Activated T-cell treated with anti-CD3 and anti-CD28 coated beads, Interleukin-2, amount 50 U/mL, for 48 hours (primary cell): ENCODE data around the gene EXD1.

Experiments
- DNase-seq, 2 experiments: peaks; one replicate each; pipeline ENCODE4 v3.0.0-alpha.2; 2020

EXD1 gene

DNA sequence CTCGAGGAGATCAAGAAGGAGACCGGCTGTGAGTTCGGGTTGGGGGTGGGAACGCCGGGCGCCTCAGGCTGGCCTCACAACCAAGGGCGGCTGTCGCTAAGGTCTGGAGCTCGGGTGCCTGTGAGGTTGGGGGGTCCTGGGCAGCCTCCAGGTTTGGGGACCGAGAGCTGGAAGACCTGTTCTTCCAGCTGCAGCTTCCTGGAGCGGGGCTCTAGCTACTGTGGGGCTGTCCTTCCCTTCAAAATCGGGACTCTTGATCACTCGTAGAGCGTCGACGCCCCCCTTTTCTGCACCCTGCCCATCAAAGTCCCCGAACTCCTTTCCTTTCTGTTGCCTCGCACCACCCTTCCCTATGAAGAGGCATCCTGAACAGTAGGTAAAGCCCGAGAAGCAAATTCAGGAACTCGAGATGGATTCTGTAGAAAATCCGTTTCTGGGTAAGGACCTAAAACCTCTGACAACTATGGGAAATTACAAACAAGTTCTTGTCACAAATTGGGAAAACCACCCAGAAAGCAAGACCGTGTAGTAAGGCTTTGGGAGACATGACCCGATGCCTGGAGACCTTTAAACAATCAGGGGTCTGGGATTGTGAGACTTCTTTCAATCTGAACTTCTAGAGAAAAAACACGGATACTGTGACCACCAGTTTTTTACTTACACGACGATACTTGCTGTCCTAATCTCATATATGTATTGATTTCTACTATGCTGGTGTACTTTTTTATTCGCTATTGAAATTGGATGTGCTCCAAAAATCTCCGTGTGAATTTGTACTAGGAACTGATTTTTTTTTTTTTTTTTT lies 1.1 kb upstream of the EXD1 start:
- no peak for DNase-seq

DNA sequence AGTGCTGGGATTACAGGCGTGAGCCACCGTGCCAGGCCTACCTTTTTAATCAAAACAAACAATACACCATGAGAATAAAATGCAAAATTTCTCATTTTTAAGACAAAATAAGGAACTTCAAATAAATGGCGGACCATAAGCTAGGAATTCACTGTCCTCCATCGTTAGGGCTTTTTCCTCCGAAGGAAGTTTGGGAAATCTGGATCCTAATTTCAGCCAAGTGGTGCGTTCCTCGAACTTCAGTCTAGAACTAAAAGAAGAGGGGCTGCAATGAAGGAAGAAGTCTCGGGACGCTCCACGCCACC lies 260 bp downstream of the EXD1 start:
- no peak for DNase-seq

DNA sequence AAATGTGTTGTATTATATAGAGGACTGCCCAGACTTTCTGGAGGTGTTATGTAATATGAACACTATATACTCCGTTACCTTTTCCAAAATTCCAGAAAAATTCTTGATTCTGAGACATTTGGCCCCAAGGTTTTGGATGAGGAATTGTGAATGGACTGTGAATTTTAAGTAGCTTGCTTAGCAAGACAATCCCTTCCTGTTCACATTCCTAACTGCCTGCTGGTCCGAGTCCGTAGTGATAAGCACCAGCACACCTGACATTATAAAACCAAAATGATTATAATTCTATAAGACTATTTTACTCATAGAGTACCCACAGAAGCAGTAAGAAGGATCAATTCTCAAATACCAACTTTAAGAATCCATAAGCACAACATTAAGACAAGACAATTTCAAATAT lies 11.2 kb downstream of the EXD1 start:
- DNase-seq = no peak

DNA sequence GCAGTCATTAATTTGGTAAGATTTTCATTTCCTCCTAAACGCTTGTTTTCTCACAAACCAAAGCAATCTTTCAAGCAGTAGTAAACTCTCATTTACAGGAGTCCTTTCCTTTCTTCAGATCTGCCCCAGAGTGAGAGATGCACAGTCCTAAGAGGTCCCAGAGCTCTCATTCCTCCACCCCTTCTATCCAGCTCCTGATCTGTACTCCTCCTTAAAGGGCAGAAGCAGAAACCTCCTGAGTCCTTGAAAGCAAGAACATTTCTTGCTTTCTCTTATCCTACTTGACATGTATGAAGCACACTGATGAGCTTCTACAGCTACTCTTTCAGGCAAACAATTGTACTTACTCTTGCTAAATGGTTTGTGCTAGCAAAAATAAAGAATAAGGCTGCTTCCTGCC lies 11.7 kb downstream of the EXD1 start:
- no peak for DNase-seq

DNA sequence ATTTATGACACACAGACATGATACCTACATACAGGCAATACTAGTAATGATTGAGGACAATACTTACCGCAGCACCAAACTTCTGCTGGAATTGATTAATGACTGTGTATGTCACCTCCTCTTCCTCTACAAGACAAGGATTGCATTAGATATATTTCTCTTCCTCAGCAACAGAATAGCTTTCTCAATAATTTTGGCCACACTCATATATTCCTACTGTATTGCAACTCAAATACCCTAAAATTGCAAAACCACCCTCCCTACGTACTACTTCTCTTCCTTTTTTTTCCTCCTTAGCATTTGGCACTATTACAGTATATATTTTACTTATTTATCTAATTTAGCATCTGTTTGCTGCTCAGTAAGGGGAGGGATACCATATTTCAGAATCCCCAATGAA lies 14.8 kb downstream of the EXD1 start:
- DNase-seq = no peak

DNA sequence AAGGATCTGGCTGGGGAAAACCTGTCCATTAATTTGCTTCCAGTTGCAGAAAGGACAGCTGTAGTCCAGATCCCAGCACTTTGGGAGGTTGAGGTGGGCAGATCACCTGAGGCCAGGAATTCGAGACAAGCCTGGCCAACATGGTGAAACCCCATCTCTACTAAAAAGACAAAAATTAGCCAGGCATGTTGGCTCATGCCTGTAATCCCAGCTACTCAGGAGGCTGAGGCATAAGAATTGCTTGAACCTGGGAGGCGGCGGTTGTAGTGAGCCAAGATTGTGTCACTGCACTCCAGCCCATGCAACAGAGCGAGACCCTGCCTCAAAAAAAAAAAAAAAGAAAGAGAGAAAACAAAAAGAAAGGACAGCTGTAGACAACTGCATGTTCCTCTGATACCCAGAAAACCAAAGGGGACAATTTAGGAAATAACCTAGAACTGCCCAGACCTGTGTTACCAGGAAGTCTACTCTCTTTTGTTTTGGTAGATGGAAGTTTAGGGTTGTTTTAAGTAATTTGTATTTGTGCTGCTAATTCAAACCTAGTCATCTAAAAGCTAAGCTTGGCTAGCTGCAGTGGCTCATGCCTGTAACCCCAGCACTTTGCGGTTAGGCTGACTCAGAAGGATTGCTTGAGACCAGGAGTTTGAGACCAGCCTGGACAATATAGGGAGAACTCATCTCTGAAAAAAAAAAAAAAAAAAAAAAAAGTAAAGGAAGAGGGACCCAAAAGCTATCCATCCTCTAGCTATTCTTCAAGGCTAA lies 22.7 kb downstream of the EXD1 start:
- DNase-seq = no peak

DNA sequence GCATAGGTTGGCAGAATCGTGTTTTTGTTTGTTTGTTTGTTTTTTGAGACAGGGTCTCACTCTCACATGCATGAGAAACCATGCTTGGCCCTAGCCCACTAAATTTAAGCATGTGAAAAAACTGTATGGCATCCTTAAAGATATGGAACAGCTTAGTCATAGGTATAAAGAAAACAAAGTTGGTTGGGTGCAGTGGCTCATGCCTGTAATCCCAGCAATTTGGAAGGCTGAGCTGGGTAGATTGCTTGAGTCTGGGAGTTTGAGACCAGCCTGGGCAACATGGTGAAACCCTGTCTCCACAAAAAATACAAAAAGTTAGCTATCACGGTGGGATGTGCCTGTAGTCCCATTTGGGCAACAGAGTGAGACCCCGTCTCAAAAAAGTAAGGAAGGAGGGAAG lies 25.2 kb downstream of the EXD1 start:
- DNase-seq = no peak

DNA sequence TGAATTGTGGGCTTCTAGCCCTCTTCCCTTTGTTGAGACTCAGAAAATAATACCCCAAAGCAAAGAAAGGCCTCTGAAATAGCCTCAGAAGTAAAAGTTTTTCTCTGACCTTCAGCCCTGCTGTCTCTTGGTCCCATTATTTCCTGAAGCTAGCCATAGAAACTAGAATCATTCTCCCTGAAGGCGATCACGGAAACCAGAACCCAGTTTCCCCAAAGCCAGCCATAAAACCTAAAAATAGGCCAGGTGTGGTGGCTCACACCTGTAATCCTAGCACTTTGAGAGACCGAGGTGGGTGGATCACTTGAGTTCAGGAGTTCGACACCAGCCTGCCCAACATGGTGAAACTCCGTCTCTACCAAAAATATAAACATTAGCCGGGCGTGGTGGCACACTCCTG lies 27.2 kb downstream of the EXD1 start:
- DNase-seq = no peak

DNA sequence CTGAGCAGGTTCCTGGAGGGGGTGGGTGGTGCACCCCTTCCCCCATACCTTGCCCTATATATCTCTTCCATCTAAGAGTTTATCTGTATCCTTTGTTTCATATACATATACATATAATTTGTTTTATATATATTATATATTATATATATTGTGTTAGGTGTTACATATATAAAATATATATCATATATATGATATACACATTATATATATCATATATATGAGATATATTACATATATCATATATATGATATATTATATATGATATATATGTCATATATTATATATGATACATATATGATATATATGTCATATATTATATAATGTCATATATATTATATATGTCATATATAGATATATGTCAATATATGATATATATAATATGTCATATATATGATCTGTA lies 31.1 kb downstream of the EXD1 start:
- no peak for DNase-seq

DNA sequence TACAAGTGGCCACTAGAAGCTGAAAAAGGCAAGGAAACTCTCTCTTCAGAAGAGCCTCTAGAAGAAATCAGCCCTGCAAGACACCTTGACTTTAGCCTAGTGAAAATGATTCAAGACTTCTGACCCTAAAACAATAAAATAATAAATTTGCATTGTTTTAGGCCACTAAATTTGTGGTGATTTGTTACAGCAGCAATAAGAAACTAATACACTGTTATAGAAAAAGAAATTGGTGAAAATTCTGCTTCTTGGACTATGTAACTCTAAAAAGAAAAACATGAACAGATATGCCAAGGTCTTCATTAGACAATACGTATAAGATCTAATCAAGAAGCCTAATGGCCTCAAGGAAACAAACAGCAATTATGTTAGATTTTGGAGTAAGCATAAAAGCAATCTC lies 36.1 kb downstream of the EXD1 start:
- DNase-seq = no peak

DNA sequence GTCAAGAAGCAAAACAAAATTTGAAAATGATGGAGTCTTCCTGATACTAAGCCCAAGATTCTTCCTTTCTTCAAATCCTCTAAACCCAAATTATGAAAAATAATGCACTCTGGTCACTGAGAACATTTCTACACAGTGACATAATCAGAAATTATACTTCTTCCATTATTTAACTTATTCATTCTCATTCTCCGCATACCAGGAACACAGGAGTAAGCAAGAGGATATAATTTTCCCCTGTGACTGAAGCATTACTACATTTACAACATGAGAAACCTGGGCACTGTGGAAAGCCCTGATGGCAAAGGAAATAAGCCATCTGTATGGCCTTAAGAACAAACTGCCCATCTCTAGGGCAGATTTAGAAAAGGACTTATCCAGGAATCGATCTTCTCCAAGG lies 47.0 kb downstream of the EXD1 start:
- DNase-seq = no peak

DNA sequence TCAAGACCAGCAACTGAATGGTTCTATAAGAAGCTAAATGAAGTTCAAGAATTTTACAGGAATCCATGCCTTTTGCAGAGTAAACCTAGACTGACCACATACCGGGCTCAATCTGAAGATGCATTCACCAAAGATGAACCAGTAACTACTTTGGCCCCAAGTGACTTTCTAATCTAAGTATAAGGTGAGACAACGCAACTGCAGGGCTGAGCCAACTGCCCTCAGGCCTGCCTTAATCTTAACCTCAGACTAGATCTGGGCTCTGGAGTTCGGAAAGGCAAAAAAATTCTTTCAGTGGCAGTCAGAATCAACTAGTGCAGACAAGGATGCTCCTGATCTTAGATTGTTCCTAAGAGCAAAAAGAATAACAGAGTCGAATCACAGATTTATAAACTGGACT lies 48.3 kb downstream of the EXD1 start:
- no peak for DNase-seq

DNA sequence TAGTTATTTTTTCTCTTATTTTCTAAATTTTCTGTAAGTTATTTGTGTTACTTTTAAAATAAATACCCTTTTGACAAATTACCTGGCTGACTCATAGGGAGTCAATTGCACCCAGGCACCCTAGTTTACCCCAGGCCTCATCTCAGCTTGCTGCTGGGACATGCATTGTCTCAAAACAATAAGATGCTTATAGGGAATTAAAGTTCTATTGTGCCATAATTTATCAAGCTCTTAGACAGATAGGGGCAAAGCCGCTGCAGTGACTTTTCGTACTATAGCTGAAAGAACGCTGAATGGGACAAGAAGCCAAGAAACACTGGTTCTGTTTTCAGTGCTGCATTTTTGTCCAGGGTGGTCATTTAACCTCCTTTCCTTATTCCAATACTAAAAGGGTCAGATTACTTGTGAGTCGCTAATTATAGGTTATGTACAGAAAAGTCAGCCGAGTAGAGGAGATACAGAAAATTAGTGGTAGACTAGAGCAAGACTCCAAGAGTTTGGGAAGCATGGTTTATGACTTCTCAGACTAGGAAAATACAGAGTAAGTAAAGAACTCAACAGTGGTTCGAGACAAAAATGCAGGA lies 50.3 kb downstream of the EXD1 start:
- DNase-seq = no peak

DNA sequence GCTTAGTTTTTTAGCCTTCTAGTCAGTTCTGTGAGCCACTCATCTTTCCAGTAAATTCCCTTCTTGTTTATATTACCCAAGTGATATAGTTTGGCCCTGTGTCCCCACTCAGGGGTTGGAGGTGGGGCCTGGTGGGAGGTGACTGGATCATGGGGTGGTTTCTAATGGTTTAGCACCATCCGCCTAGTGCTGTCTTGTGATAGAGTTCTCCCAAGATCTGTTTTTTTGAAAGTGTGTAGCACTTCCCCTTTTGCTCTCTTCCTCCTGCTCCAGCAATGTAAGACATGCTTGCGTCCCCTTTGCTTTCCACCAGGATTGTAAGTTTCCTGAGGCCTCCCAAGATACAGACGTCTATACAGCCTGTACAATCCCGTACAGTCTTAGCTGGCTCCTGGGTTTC lies 60.8 kb downstream of the EXD1 start:
- no peak for DNase-seq

DNA sequence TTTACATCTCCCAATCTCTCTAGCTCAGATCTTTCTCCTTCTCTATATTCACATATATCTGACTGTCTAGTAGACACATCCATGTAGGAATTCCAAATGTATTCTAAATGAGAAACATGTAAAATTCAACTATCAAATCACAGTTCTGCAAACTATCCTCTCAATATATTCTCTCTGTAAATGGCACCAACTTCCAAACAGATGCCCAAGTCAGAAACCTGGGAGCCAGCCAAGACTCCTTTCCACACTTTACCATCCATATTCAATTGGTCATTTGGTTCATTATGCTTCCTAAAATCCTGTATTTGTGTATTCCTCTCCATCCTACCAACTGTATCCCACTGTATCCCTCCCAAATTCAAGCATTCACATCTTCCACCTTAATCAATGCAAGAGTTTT lies 61.5 kb downstream of the EXD1 start:
- DNase-seq = no peak

DNA sequence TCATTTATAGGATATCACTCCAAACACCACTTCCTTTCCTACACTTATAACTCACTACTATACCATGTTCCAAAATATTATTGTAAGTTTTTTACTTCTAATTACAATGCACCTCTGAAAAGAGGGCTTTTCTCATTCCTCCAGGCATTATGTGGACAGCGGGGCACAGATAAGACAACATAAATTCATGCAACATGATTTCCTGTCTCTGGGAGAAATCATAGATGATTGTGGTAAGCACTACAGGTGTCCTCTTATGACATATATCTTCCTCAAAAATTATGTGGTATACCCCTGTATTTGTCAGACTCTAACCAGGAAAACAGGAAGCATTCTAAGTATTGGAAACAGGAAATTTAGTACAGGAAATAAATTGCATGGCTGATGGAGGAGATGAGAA lies 68.8 kb downstream of the EXD1 start:
- DNase-seq = no peak

DNA sequence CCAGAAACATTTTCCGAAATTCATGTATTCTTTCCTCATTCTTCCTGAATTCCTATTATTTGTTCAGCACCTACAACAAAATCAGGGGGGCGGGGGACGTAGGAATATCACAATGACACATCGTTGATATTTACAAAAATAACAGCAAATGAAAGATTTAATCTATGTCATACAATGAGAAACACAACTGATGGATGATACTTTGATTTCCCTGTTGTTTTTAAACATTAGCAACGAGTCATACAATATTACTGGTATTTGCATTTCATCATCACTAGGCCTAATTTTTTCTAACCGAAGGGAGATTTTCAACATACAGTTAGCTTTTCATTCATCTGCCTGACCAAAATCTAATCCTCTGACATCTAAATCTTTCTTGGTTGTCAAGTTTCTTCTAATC lies 69.2 kb downstream of the EXD1 start:
- DNase-seq = no peak

DNA sequence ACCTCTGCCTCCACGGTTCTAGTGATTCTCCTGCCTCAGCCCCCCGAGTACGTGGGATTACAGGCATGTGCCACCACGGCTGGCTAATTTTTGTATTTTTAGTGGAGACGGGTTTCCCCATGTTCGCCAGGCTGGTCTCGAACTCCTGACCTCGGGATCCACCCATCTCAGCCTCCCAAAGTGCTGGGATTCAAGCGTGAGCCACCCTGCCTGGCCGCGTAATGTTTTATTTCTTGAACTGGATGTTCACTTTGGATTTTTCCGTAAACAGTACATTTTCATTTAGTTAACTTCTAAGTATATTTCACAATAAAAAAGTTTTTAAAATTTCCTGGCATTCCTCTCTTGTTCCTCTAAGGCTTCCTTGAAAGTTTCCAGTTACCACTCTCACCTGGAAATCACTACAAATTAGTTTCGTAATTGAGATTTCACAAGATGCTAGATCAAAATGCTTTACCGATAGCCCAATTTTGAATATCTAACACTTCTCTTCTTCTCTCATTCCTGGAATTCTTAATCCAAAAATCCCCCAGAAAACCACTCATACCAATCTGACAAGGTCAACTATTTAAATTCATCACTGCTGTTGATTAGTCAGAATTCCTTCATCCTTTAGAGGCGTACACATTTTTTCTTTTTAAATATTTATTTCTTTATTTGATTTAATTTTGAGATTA lies 69.8 kb downstream of the EXD1 start:
- no peak for DNase-seq

DNA sequence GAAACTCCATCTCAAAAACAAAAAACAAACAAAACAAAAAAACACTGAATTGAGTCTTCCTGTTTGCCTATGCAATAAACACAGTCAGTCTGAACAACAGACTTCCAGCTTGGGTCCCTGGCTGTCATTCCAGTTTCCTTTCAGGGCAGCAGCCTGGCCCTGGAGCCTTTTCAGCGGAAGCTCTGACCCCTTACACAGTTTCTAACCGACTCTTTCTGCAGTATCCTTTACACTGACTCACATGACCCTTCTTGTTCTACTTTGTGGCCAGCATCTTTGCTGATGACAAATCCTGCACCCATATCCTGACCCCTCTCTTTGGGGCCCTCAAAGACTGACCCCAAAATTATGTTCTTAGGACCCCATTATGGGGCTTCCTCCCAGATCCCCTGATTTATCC lies 76.1 kb downstream of the EXD1 start:
- no peak for DNase-seq

DNA sequence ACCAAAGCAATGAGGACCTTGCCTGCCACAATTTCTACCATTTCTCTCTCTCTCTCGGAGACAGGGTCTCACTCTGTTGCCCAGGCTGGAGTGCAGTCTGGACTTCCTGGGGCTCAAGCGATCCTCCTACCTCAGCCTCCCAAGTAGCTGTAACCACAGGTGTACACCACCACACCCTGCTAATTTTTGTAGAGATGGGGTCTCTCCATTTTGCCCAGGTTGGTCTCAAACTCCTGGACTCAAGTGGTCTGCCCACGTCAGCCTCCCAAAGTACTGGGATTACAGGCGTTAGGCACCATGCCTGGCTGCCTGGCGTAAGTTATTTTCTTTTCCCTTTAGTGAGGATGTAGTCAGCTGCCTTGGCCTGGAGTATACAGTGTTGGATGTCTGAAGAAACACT lies 76.8 kb downstream of the EXD1 start:
- DNase-seq = no peak

DNA sequence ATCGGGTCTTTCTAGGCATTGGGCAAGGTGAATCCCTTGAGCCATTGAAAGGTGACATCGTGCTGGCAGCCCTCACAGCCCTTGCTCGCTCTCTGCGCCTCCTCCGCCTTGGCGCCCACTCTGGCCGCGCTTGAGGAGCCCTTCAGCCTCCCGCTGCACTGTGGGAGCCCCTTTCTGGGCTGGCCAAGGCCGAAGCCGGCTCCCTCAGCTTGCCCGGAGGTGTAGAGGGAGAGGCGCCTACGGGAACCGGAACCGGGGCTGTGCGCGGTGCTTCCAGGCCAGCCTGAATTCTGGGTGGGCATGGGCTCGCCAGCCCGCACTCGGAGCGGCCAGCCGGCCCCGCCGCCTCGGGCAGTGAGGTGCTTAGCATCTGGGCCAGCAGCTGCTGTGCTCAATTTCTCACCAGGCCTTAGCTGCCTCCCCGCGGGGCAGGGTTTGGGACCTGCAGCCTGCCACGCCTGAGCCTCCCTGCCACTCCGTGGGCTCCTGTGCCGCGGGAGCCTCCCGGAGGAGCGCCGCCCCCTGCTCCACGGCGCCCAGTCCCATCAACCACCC lies 79.0 kb downstream of the EXD1 start:
- DNase-seq = no peak

DNA sequence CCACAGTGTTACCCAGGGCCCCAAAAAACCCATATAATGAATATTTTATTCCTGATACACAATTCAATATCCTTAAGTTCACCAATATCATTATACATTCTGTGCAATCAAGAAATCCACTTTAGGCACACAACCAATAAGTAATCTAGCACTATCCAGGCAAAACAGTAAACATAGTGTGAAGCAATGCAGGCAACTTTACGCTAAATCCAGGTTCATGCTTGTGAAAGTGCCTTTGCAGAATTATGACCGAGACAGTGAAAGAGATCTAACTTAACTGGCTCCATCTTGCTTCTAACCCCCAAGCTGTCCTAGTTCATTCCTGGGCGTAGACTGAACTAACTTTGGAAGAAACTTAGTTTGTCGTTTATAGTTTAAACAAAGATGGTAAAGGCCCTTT lies 80.3 kb downstream of the EXD1 start:
- no peak for DNase-seq

DNA sequence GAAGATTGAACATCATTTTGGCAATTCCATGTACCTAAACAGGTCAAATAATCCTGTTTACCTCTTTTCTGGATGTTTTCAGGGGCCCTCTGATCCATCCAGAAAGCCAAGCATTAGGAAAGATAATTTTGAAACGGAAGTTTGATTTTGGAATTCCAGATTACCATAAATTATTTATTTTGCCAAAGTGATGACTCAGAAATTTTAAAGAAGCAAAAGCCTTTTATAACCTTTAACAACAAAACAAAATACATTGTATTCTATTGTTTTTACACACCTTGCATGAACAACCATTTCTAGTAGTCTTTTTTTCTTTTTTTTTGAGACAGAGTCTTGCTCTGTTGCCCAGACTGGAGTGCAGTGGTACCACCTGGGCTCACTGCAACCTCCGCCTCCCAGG lies 82.5 kb downstream of the EXD1 start:
- DNase-seq = no peak

DNA sequence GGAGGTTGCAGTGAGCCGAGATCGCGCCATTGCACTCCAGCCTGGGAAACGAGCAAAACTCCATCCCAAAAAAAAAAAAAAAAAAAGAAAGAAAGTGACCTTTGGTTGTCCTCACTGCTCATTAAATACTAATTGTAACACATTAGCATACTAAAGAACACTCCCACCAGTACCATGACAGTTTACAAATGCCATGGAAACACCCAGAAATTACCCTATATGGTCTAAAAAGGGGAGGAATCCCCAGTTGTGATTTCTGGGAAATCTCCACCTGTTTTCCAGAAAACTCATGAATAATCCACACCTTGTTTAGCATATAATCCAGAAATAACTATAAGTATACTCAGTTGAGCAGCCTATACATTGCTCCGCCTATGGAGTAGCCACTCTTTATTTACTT lies 90.9 kb downstream of the EXD1 start:
- no peak for DNase-seq
